Bronchial epithelial cell (primary cell): ENCODE data around the gene FOXS1. TPM values are rescaled to one million over a fixed set of nuclear protein-coding genes. Genes with fewer than 3 reads are reported as not detected.

Experiments
- DNase-seq: peaks from one replicate; pipeline ENCODE4 v3.0.0-alpha.2; 2010; ENCODE audit warnings: low read depth
- FAIRE-seq: peaks from 2 replicates; lab custom pipeline; 2011; peaks lifted over from hg19 to GRCh38; lab: Jason Lieb, UNC
- H3K27me3 ChIP-seq: 2 replicates; pipeline ENCODE4 v1.5.1; 2011; ENCODE audit warnings: low read length; ENCODE audit not compliant: control insufficient read depth, insufficient read depth
- H3K36me3 ChIP-seq: 2 replicates; pipeline ENCODE4 v1.5.1; 2011; ENCODE audit warnings: low read length; ENCODE audit not compliant: control insufficient read depth, insufficient read depth
- H3K4me3 ChIP-seq: 2 replicates; pipeline ENCODE4 v1.5.1; 2011; ENCODE audit warnings: mild to moderate bottlenecking, low read depth, low read length, control low read depth
- CTCF ChIP-seq: IDR thresholded peaks from 2 replicates; pipeline ENCODE4 v1.5.1; 2011; ENCODE audit warnings: mild to moderate bottlenecking, moderate library complexity, low read length, control low read depth, inconsistent platforms; ENCODE audit not compliant: insufficient read depth, severe bottlenecking
- total RNA-seq: library from RNA; depleted of rRNA; stranded (reverse); fragments of >200 nt; gene quantifications from 2 replicates; pipeline ENCODE4 v1.2.1, GENCODE V29; 2014

FOXS1 gene
- total RNA-seq, 1 donor from 2014 or later, result not detected

DNA sequence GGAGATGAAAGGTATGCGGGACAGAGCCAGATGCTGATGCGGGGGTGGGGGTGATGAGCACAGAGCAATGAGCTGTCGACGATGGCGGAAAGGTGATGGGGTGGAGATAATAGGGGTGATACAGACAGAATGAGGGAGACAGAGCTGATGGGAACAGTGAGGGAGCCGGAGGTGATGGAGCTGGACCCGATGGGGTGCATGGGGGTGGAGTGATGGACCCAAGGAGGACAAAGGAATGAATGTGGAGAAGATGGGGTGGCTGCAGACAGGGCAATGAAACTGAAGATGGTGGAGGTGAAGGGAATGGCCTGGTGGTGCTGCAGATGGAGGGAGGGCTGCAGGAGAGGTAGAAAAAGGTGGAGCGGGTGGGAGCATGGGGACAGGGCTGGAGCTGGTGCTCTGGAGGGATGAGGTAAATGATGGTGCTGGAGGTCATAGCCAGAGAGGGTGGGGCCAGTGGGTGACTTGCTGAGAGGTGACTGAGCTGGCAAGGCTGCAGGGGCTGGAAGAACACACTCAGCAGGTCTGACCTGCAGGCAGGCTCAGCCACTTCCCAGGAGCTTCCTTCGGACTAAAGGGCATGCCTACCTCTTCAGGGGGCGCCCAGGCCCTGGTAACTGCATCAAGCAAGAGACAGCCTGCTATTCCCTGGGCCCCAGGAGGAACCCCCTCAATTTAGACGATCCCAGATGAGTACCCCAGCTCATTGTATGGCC lies 6.0 kb upstream of the FOXS1 start:
- no peak for FAIRE-seq

GRCh38 chr20:31849306-31849930 lies 4.0 kb upstream of the FOXS1 start:
- DNase-seq (peak; percentile 64), FAIRE-seq (no peak)
- Histone ChIP-seq H3K27me3 (peaks cover 6% of the 10 kb centered on the region), H3K4me3 (no peak overlapping the region), H3K36me3 (no peaks in the 10 kb centered on the region)
- no peak for TF ChIP-seq CTCF

More for the DNA sequence above, 6.0 kb upstream of the FOXS1 start:
- DNase-seq, result no peak
- no peak for TF ChIP-seq CTCF
- H3K4me3 ChIP-seq, result no peak overlapping the region
- peaks cover 6% of the 10 kb centered on the region for H3K27me3 ChIP-seq
- no peaks in the 10 kb centered on the region for H3K36me3 ChIP-seq

GRCh38 chr20:31848088-31848999 lies 2.9 kb upstream of the FOXS1 start:
- TF ChIP-seq CTCF, result no peak
- DNase-seq, result no peak
- Histone ChIP-seq H3K27me3 (peaks cover 6% of the 10 kb centered on the region), H3K36me3 (no peaks in the 10 kb centered on the region), H3K4me3 (no peak overlapping the region)
- no peak for FAIRE-seq

GRCh38 chr20:31846793-31847138 lies 1.4 kb upstream of the FOXS1 start:
- no peak for FAIRE-seq
- no peak for TF ChIP-seq CTCF

GRCh38 chr20:31844737-31845299 lies 586 bp downstream of the FOXS1 start:
- no peak for TF ChIP-seq CTCF
- Histone ChIP-seq H3K4me3 (no peak overlapping the region), H3K36me3 (no peaks in the 10 kb centered on the region), H3K27me3 (peaks cover 2% of the 10 kb centered on the region)
- DNase-seq (no peak), FAIRE-seq (no peak)

More at GRCh38 chr20:31846793-31847138, 1.4 kb upstream of the FOXS1 start:
- Histone ChIP-seq H3K27me3 (peaks cover 8% of the 10 kb centered on the region), H3K36me3 (no peaks in the 10 kb centered on the region), H3K4me3 (no peak overlapping the region)
- DNase-seq, result no peak
